ENCODE results near the gene DYRK4.

DYRK4 gene

GRCh38 chr12:4653691-4654090 lies 91.7 kb downstream of the DYRK4 start:
- no peak overlapping the region for H2BK12ac ChIP-seq (ENCODE audit: low read length)
- H2BK120ac ChIP-seq (ENCODE audit: insufficient read depth, low read length, poor library complexity), result no peak overlapping the region
- H4K12ac ChIP-seq (ENCODE audit: low read depth, low read length), result no peak overlapping the region
- H3K14ac ChIP-seq (ENCODE audit: low read length), result no peak overlapping the region
- H2AK5ac ChIP-seq (ENCODE audit: low read length), result no peak overlapping the region
- no peak overlapping the region for H3K9ac ChIP-seq (ENCODE audit: low read length)
- H2AFZ ChIP-seq (ENCODE audit: insufficient read depth, low read length, poor library complexity), result no peak overlapping the region
- no peak for DNase-seq
- H2BK5ac ChIP-seq (ENCODE audit: low read depth, low read length, poor library complexity), result no peak overlapping the region
- H4K91ac ChIP-seq (ENCODE audit: low read depth, low read length), result no peak overlapping the region
- no peak overlapping the region for H3K4me3 ChIP-seq (ENCODE audit: low read depth, low read length)
- H4K8ac ChIP-seq (ENCODE audit: low read depth, low read length), result no peak overlapping the region
- peaks cover 4 to 23% of the 10 kb centered on the region in 2 experiments for H3K36me3 ChIP-seq (ENCODE audit: control insufficient read depth in 1 of 2, insufficient read depth in 2 of 2, low read length in 2 of 2)
- WGBS (ENCODE audit: extremely low coverage, insufficient coverage, insufficient read length), result no CpG with 5 or more reads among the region's 2 CpGs
- no peaks in the 10 kb centered on the region for H3K9me3 ChIP-seq (ENCODE audit: insufficient read depth, low read depth, low read length)
- H3K4me2 ChIP-seq (ENCODE audit: low read length), result no peak overlapping the region
- no peak overlapping the region for H3K27ac ChIP-seq (ENCODE audit: low read depth, low read length)
- H3K79me2 ChIP-seq (ENCODE audit: control insufficient read depth, insufficient read depth, low read length, poor library complexity), result peaks cover 2% of the 10 kb centered on the region
- H3K79me1 ChIP-seq (ENCODE audit: low read length), result peaks cover 4% of the 10 kb centered on the region
- H3K27me3 ChIP-seq (ENCODE audit: insufficient read depth, low read length), result no peaks in the 10 kb centered on the region
- no peak overlapping the region for H3K4ac ChIP-seq (ENCODE audit: low read depth, low read length)
- H3K23ac ChIP-seq (ENCODE audit: low read length), result no peak overlapping the region
- H3K4me1 ChIP-seq (ENCODE audit: control insufficient read depth in 1 of 2, insufficient read depth in 2 of 2, low read length in 2 of 2), result no peaks in the 10 kb centered on the region
- H3K18ac ChIP-seq (ENCODE audit: low read length), result no peak overlapping the region
